ENCODE measurements around the gene RCAN2. TPM values are rescaled to one million over a fixed set of nuclear protein-coding genes. Genes with fewer than 3 reads are reported as not detected.

RCAN2 gene
- total RNA-seq, 1 experiment from 2014 or later: 0.05 TPM

DNA sequence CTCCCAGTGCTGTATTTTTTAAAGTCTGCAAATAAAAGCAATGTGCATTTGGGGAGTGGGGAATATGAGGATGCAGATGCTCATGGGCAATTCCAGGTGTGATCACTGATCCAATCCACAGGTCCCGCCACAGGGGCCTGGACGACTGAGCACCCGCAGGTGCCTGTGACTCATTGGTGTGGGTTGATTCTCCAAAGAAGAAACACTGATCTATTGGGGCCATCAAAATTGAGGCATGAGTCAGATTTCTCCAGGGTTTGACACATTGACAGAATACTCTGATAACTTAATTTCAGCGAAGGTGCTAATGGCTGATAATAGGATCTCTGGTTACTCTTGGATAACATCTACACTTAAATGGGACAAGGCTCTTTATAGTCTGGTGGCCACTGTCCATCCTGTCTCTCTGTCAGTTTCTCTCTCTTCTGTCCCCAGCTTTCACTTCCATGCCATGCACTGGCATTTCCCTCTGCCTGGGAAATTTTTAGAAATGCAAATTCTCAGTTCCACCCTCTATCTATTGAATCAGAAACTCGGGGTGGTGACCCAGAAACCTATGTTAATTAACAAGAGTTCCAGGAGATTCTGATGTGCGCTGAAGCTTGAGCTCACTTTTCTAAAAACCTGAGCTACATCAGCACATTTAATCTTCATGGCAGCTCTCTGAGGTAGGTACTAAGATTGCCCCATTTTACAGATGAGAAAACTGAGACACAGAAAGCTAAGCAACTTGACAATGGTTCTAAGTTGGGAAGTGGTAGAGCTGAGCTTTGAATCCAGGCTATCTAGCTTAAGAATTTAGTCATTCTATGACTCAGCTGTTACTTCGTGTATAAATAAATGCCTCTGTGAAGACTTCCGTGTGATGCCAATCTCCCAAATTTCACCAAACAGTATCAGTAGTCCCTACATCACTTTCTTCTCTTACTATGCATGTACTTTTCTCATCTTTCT is 10.2 kb upstream of the RCAN2 start:
- ATAC-seq: no peak
- Histone ChIP-seq H3K27me3 (ENCODE audit: control insufficient read depth, insufficient read depth, low read length) (no peaks in the 10 kb centered on the region; the same call in 1 of the 2 replicates), H3K27ac (ENCODE audit: low read length) (no peak overlapping the region), H3K4me1 (ENCODE audit: control insufficient read depth, insufficient read depth, low read length) (no peaks in the 10 kb centered on the region), H3K9me3 (ENCODE audit: control insufficient read depth, insufficient read depth, low read depth, low read length) (no peaks in the 10 kb centered on the region), H3K4me3 (ENCODE audit: low read depth in 2 of 2, low read length in 2 of 2) (no peak overlapping the region), H3K36me3 (ENCODE audit: control insufficient read depth, insufficient read depth, low read length) (no peaks in the 10 kb centered on the region)
- ChIA-PET CTCF (no interaction called here), POLR2A (no interaction called here)
- in situ Hi-C loops (cut with HindIII; ENCODE audit: low pct_unique_long_range_greater_than_20kb, low sequenced_read_pairs): no loop called here
- intact Hi-C loops (cut with micrococcal nuclease; ENCODE audit: unreplicated experiment): no loop called here
- no peak for DNase-seq (ENCODE audit: low read depth, low spot score)
- no peak for TF ChIP-seq SIN3A (IDR thresholded peaks at IDR 0.05; ENCODE audit: borderline replicate concordance, insufficient read depth, low read depth, low read length)
- TF ChIP-seq, protein P1, sequence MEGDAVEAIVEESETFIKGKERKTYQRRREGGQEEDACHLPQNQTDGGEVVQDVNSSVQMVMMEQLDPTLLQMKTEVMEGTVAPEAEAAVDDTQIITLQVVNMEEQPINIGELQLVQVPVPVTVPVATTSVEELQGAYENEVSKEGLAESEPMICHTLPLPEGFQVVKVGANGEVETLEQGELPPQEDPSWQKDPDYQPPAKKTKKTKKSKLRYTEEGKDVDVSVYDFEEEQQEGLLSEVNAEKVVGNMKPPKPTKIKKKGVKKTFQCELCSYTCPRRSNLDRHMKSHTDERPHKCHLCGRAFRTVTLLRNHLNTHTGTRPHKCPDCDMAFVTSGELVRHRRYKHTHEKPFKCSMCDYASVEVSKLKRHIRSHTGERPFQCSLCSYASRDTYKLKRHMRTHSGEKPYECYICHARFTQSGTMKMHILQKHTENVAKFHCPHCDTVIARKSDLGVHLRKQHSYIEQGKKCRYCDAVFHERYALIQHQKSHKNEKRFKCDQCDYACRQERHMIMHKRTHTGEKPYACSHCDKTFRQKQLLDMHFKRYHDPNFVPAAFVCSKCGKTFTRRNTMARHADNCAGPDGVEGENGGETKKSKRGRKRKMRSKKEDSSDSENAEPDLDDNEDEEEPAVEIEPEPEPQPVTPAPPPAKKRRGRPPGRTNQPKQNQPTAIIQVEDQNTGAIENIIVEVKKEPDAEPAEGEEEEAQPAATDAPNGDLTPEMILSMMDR (IDR thresholded peaks at IDR 0.05): no peak
- no peak for TF ChIP-seq TCF7L2 (IDR thresholded peaks at IDR 0.05; ENCODE audit: low read depth, low read length)
- TF ChIP-seq POLR2AphosphoS5 (IDR thresholded peaks at IDR 0.05; ENCODE audit: low read depth, low read length): no peak
- TF ChIP-seq, protein P2, sequence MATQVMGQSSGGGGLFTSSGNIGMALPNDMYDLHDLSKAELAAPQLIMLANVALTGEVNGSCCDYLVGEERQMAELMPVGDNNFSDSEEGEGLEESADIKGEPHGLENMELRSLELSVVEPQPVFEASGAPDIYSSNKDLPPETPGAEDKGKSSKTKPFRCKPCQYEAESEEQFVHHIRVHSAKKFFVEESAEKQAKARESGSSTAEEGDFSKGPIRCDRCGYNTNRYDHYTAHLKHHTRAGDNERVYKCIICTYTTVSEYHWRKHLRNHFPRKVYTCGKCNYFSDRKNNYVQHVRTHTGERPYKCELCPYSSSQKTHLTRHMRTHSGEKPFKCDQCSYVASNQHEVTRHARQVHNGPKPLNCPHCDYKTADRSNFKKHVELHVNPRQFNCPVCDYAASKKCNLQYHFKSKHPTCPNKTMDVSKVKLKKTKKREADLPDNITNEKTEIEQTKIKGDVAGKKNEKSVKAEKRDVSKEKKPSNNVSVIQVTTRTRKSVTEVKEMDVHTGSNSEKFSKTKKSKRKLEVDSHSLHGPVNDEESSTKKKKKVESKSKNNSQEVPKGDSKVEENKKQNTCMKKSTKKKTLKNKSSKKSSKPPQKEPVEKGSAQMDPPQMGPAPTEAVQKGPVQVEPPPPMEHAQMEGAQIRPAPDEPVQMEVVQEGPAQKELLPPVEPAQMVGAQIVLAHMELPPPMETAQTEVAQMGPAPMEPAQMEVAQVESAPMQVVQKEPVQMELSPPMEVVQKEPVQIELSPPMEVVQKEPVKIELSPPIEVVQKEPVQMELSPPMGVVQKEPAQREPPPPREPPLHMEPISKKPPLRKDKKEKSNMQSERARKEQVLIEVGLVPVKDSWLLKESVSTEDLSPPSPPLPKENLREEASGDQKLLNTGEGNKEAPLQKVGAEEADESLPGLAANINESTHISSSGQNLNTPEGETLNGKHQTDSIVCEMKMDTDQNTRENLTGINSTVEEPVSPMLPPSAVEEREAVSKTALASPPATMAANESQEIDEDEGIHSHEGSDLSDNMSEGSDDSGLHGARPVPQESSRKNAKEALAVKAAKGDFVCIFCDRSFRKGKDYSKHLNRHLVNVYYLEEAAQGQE (IDR thresholded peaks at IDR 0.05; ENCODE audit: insufficient read depth in 1 of 2, low read depth in 2 of 2, low read length in 1 of 2): no peak
- no TSS peak for BruUV-seq (replicated peaks)

DNA sequence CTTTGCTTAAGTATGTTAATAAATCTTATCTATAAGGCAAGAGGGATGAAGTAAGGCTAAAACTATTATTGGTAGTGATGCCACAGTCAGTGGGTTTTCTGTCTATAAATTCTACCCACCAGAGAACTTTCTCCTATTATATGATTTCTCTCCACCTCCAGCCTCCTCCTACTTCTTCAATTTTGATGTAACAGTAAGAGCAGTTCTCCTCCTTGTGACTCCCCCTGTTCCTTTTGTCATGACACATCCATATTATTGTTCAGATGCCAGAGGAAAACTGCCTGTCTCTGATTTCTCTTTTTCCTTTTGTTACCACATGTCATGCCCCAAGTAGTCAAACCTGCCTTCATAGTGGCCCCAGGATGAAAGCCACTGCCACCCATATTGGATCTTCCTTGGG is 9.1 kb upstream of the RCAN2 start:
- intact Hi-C loops (cut with micrococcal nuclease; ENCODE audit: unreplicated experiment) (no loop called here), in situ Hi-C loops (cut with HindIII; ENCODE audit: low pct_unique_long_range_greater_than_20kb, low sequenced_read_pairs) (no loop called here)
- H3K36me3 ChIP-seq (ENCODE audit: control insufficient read depth, insufficient read depth, low read length): no peaks in the 10 kb centered on the region
- no peaks in the 10 kb centered on the region for H3K4me1 ChIP-seq (ENCODE audit: control insufficient read depth, insufficient read depth, low read length)
- ATAC-seq: no peak
- H3K27ac ChIP-seq (ENCODE audit: low read length): no peak overlapping the region
- ChIA-PET POLR2A (no interaction called here), CTCF (interaction anchor here (0.7 kb wide), 1 partner anchor 751 kb away, joined by 14 read pairs; no protein-coding TSS in a partner anchor)
- DNase-seq (ENCODE audit: low read depth, low spot score): no peak
- H3K27me3 ChIP-seq (ENCODE audit: control insufficient read depth, insufficient read depth, low read length): no peaks in the 10 kb centered on the region; the same call in 1 of the 2 replicates
- no peaks in the 10 kb centered on the region for H3K9me3 ChIP-seq (ENCODE audit: control insufficient read depth, insufficient read depth, low read depth, low read length)
- TF ChIP-seq SIN3A (IDR thresholded peaks at IDR 0.05; ENCODE audit: borderline replicate concordance, insufficient read depth, low read depth, low read length) (no peak), POLR2AphosphoS5 (IDR thresholded peaks at IDR 0.05; ENCODE audit: low read depth, low read length) (no peak), TCF7L2 (IDR thresholded peaks at IDR 0.05; ENCODE audit: low read depth, low read length) (no peak)
- TF ChIP-seq, protein P2 (IDR thresholded peaks at IDR 0.05; ENCODE audit: insufficient read depth in 1 of 2, low read depth in 2 of 2, low read length in 1 of 2): no peak
- TF ChIP-seq, protein P1 (IDR thresholded peaks at IDR 0.05): no peak
- BruUV-seq (replicated peaks): no TSS peak
- no peak overlapping the region for H3K4me3 ChIP-seq (ENCODE audit: low read depth in 2 of 2, low read length in 2 of 2)
